ENCODE results near the gene AKAP6.

DNA sequence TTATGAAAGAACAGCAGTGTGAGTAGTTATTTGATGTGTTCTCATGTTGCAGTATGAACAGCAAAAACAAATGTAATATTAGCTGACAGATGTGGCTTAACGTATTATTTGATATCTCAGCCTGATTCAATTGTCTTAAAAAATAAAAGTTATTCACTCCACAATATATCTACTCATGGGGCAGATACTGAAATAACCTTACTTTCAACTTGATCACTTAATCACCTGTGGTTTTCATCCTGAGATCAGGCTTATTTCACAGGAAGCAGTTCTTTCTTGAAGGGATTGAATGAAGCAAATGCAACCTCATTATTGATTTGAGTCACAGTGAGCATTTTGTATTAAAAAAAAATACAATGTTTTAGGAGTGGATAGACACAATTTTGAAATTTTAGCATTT, 90.3 kb downstream of the AKAP6 start:
- TF ChIP-seq CTCF (IDR thresholded peaks at IDR 0.05) (no peak), POLR2A (IDR thresholded peaks at IDR 0.05) (no peak)

Measured in right lobe of liver (tissue), 4 donors.